ENCODE results near the gene CPB1. TPM values are rescaled to one million over a fixed set of nuclear protein-coding genes. Genes with fewer than 3 reads are reported as not detected.

CPB1 gene
- polyA plus RNA-seq, 1 experiment = not detected

- no peak for DNase-seq (ENCODE audit: low read depth, low spot score)
- H3K27ac ChIP-seq (ENCODE audit: low read depth, low read length) = no peak within 1 kb of the TSS
- no peaks in the 10 kb centered on the region for H3K9me3 ChIP-seq (ENCODE audit: control insufficient read depth, insufficient read depth, low read length)
- CTCF ChIA-PET = interaction anchor here (11.4 kb wide), 1 partner anchor 81 kb away, joined by 238 read pairs; no protein-coding TSS in a partner anchor
- POLR2A ChIA-PET = no interaction called here
- no peaks in the 10 kb centered on the region for H3K27me3 ChIP-seq (ENCODE audit: control insufficient read depth, insufficient read depth, low read length)
- no peak within 1 kb of the TSS for H3K4me3 ChIP-seq (ENCODE audit: low read depth, low read length)
- TF ChIP-seq CTCF (IDR thresholded peaks at IDR 0.05; ENCODE audit: low read depth, low read length) = no peak
Observed at GRCh38 chr3:148865049-148865448, 37.4 kb downstream of the CPB1 start, which contains the start of gene CPA3. TSS of gene CPA3 (plus strand) at chr3:148865296. CDS start at chr3:148865308, 12 bp downstream.

- ChIA-PET POLR2A (no interaction called here), CTCF (interaction anchor here (11.4 kb wide), 1 partner anchor 80 kb away, joined by 238 read pairs; no protein-coding TSS in a partner anchor)
- Histone ChIP-seq H3K4me3 (ENCODE audit: low read depth, low read length) (no peak overlapping the region), H3K9me3 (ENCODE audit: control insufficient read depth, insufficient read depth, low read length) (no peaks in the 10 kb centered on the region), H3K27me3 (ENCODE audit: control insufficient read depth, insufficient read depth, low read length) (no peaks in the 10 kb centered on the region), H3K27ac (ENCODE audit: low read depth, low read length) (no peak overlapping the region)
- no peak for TF ChIP-seq CTCF (IDR thresholded peaks at IDR 0.05; ENCODE audit: low read depth, low read length)
- DNase-seq (ENCODE audit: low read depth, low spot score) = peak; percentile 27
Observed at GRCh38 chr3:148866261-148866660, 38.6 kb downstream of the CPB1 start.

- POLR2A ChIA-PET = no interaction called here
- CTCF ChIA-PET = interaction anchor here (1.0 to 1.8 kb wide), 3 partner anchors 11 to 75 kb away, joined by 4 to 15 read pairs (median 8); no protein-coding TSS in a partner anchor
- no peak for DNase-seq (ENCODE audit: low read depth, low spot score)
- no peak for TF ChIP-seq CTCF (IDR thresholded peaks at IDR 0.05; ENCODE audit: low read depth, low read length)
- H3K27me3 ChIP-seq (ENCODE audit: control insufficient read depth, insufficient read depth, low read length) = no peaks in the 10 kb centered on the region
- no peaks in the 10 kb centered on the region for H3K9me3 ChIP-seq (ENCODE audit: control insufficient read depth, insufficient read depth, low read length)
- H3K4me3 ChIP-seq (ENCODE audit: low read depth, low read length) = no peak overlapping the region
- no peak overlapping the region for H3K27ac ChIP-seq (ENCODE audit: low read depth, low read length)
Observed at GRCh38 chr3:148873270-148873927, 45.8 kb downstream of the CPB1 start.

- Histone ChIP-seq H3K9me3 (ENCODE audit: control insufficient read depth, insufficient read depth, low read length) (no peaks in the 10 kb centered on the region), H3K4me3 (ENCODE audit: low read depth, low read length) (no peak overlapping the region), H3K27ac (ENCODE audit: low read depth, low read length) (no peak overlapping the region), H3K27me3 (ENCODE audit: control insufficient read depth, insufficient read depth, low read length) (no peaks in the 10 kb centered on the region)
- DNase-seq (ENCODE audit: low read depth, low spot score) = no peak
- POLR2A ChIA-PET = no interaction called here
- CTCF ChIA-PET = interaction anchor here (1.0 to 1.8 kb wide), 4 partner anchors 12 to 74 kb away, joined by 3 to 15 read pairs (median 6); no protein-coding TSS in a partner anchor
- TF ChIP-seq CTCF (IDR thresholded peaks at IDR 0.05; ENCODE audit: low read depth, low read length) = no peak
Observed at GRCh38 chr3:148873977-148874376, 46.4 kb downstream of the CPB1 start.

- Histone ChIP-seq H3K27ac (ENCODE audit: low read depth, low read length) (no peak overlapping the region), H3K9me3 (ENCODE audit: control insufficient read depth, insufficient read depth, low read length) (no peaks in the 10 kb centered on the region), H3K27me3 (ENCODE audit: control insufficient read depth, insufficient read depth, low read length) (no peaks in the 10 kb centered on the region), H3K4me3 (ENCODE audit: low read depth, low read length) (no peak overlapping the region)
- POLR2A ChIA-PET = no interaction called here
- DNase-seq (ENCODE audit: low read depth, low spot score) = no peak
- CTCF ChIA-PET = interaction anchor here (1.3 to 2.3 kb wide), 2 partner anchors 16 to 18 kb away, joined by 3 to 7 read pairs; no protein-coding TSS in a partner anchor
- TF ChIP-seq CTCF (IDR thresholded peaks at IDR 0.05; ENCODE audit: low read depth, low read length) = no peak
Observed at GRCh38 chr3:148878095-148878494, 50.5 kb downstream of the CPB1 start.
